Measurements from ENCODE around the gene RERE.

RERE gene

DNA sequence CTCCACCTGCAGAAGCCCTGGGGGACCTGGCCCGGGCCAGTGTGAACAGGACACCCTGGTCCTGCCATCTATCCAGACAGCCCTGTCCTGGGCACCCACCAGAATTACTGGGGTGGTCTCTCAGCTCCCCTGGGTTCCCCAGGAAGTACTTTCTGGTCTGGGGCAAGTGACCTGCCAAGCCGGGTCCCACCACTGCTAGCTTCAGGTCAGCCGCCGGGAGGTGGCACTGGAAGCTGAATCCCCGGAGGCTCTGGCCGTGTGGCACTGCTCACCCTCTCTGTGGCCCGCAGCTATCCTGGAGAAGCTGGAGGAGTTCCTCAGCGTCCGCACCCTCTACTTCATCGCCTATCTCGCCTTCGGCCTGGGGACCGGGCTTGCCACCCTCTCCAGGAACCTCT is 478.2 kb downstream of the RERE start:
- no peak for DNase-seq

DNA sequence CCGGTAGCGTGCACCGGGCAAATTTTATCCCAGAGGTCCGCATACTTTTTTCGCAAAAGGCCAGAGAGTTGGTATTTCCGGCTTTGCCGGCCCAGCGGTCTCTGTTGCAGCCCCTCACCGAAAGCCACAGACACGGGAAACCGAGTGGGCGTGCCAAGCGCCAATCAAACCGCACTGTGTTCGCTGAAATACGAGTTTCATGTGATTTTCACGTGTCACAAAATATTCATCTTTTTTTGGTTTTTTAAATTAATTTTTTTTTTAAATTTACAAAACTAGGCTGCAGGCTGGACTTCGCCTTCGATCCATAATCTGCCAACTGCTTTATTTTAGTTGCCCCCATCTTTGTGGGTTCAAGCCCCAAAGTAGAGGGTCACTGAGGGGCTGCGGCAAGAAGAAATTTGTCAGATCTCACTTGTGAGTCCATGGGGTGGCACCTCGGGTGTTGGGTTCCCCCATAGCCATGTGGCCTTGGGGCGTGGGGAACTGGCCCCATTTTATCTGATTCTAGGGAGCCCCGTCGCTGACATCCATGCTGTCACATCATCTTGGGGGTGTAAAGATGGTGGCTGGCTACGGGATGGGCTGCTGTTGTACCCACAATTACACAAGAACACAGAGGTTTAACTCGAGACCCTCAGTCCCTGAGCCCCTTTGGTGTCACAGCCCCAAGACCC is 478.8 kb downstream of the RERE start:
- no peak for DNase-seq

DNA sequence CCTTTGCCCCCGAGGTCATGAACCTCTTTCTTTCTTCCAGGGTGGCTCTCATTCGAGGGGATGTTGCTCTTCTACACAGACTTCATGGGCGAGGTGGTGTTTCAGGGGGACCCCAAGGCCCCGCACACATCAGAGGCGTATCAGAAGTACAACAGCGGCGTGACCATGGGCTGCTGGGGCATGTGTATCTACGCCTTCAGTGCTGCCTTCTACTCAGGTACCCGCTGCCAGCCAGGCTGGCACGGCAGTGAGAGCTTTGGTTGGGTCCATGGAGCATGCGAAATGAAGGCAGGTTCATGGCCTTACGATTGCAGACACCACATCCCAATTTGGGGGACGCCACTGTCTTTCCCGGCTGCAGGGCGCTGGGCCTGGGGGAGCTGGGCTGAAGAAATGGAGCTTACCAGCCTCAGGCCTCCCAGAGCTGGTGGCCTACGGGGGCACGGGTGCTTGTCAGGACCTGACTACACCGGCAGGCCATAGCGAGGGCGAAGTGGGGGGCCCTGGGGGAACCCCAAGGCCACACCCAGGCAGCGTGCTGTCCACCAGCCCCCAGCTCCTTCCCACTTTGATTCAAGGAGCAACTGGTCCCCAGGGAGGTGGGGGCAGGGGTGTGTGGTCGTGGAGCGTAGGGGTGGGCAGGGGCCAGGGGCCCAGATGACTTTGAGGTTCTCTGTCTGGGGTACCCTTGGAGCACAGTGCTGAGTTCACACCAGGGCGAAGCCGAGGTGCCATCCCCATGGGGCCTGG is 479.5 kb downstream of the RERE start:
- no peak for DNase-seq

DNA sequence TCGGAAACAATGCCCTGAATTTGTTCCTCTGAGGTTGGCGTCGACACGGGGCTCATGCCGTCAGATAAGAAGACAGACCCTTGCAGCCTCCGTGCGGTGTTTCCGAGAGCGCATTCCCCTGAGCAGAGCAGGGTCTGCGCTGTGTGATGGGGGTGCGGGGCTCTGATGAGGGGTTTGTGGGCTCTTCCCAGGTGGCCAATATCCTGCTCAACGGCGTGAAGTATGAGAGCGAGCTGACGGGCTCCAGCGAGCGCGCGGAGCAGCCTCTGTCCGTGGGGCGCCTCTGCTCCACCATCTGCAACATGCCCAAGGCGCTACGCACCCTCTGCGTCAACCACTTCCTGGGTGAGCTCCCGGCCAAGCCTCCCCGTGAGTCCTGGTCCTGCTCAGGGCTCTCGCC is 482.2 kb downstream of the RERE start:
- no peak for DNase-seq

DNA sequence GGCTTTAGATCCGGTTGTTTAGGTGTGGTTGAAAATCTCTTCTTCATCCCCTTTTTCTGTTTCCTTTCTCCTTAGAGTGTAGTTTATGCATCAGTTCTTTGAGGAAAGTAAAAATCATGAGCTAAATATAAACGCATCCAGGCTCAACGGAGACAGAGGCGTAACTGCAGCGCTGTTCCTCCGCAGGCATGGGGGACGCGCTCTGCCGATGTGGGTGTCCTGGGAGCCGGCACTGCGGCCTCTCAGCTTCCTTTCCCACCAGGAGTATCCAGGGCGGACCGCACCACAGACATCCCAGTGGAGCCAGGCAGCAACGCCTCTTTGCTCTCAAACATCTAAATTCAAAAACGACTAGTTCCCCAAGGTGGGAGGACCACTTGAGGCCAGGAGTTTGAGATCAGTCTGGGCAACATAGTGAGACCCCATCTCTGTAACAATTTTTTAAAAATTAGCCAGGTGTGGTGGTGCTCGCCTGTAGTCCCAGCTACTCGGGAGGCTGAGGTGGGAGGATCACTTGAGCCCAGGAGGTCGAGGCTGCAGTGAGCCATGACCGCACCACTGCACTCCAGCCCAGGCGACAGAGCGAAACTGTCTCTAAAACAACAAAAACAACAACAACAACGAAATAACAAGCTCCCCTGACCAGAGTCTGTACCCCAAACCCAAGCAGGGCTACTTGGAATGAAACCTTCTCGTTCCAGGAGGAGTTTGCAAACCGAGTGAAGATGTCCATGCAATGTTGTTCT is 483.2 kb downstream of the RERE start:
- no peak for DNase-seq

DNA sequence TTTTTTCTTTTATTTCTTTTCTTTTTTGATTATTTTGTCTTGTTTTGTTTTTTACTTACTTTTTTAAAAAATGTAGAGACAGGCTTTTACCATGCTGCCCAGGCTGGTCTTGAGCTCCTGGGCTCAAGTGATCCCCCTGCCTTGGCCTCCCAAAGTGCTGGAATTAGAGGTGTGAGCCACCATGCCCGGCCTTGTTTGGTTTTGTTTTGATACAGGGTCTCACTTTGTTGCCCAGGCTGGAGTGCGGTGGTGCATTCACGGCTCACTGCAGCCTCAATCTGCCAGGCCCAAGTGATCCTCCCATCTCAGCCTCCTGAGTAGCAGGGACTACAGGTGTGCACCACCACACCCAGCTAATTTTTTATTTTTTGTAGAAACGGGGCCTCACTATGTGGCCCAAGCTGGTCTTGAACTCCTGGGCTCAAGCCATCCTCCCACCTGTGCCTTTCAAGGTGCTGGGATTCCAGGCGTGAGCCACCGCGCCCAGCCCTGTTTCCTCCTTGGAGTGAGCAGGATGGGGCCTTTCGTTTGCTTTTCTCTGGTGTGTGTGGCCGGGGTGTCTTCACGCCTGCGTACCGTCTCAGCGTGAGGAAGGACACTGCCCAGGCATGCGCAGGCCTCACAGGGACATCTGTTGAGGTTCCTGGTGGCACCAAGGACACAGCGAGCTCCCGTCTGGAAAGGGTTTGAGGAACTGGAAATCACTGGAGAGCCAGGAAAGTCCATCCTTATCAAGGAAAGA is 484.0 kb downstream of the RERE start:
- no peak for DNase-seq

DNA sequence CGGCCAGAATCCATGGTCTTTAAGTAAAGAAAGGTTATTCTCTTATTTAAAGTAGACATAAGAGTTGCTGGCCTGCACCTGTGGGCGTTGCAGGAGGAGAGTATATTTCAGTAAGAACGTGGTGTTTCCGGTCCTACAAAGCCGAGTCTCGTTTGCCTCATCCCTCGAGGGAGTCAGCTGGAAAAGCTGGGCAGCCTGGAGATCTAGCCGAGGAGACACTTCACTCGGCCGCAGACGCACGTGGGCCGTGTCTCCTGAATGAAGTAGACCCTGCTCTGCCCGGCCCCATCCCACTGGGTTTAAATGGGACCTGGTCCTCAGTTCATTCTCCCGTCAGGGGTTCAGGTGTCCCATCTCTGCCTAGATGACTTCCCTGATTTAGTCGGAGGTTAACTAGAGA is 484.6 kb downstream of the RERE start:
- no peak for DNase-seq

DNA sequence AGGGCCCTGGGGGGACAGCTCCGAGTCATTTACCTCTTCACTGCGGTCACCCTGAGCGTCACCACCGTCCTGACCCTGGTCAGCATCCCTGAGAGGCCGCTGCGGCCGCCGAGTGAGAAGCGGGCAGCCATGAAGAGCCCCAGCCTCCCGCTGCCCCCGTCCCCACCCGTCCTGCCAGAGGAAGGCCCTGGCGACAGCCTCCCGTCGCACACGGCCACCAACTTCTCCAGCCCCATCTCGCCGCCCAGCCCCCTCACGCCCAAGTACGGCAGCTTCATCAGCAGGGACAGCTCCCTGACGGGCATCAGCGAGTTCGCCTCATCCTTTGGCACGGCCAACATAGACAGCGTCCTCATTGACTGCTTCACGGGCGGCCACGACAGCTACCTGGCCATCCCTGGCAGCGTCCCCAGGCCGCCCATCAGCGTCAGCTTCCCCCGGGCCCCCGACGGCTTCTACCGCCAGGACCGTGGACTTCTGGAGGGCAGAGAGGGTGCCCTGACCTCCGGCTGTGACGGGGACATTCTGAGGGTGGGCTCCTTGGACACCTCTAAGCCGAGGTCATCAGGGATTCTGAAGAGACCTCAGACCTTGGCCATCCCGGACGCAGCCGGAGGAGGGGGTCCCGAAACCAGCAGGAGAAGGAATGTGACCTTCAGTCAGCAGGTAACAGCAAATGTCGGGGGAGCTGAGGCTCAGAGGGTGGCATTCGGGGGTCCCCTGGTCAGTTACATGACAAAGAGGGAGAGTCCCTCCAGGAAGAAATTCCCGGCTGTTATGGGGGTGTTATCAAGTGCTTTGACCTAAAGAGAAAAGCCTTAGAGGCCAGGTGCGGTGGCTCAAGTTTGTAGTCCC is 486.9 kb downstream of the RERE start:
- DNase-seq = no peak

DNA sequence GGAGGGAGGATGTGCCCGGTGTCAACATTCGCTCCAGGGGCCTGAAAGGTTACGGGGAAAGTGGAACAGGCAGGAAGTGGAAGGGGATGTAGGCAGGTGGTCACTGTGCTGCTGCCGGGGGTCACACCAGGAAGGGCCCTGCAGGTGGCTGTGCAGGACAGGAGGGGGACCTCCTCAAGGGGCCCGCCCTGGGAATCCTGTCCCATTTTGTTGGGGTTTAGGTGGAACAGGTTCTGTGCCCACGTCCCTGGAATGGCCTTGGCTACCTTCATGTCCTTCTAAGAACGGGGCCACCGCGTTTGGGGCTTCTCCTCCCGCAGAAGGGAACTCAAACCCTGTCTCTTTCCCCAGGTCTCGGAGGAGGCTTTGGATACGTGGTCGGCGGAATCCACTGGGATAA is 487.6 kb downstream of the RERE start:
- DNase-seq = no peak

DNA sequence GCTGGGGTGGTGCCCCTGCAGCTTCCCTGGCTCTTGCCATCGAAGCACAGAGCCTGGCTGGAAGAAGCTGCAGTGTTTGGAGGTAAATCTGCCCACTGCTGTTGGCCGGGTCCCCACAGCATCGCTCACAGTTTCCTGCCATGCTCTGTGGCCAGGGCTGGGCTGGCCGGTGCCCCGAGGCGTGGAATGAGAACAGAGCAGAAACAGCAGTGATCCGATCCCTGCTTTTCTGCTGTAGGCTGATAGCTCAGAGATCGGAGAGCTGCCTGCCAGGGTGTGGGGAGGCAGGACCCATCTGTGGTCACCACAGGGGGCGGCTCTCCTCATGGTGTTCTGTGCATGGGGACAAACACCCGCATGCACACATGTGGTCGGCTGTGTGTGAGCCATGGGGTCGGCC is 488.0 kb downstream of the RERE start:
- no peak for DNase-seq

DNA sequence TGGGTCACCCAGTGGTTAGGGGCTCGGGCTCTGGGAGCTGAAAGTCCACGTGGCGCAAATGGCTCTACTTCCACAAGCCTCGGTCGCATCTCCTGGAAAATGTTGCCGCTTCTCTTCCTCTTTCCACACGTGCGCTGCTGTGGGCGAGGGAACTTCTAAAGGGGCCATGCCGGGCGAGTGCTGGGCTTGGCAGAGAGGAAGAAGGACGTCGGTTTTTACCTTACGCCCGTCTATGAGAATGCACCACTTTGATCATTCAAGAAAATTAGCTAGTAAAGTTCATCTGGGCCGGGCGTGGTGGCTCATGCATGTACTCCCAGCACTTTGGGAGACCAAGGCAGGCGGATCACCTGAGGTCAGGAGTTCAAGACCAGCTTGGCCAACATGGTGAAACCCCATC is 489.2 kb downstream of the RERE start:
- no peak for DNase-seq

DNA sequence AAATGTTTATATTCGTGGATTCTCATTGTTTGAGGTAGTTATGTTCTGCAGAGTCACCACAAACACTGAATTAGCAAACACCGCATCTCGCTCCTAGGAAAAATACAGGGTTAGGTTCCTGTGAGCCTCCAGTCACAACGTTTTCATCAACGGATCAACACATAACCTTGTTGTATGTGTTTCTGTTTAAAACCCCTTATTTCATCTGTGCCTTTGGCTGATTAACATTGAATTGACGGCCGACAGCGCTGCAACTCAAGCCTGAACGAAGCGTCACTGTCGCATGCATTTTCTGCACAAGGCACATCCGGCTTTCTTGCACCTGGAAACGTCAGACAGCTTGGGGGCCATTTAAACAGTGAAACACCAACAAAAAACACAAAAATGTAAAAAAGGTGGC is 491.2 kb downstream of the RERE start:
- DNase-seq = no peak

DNA sequence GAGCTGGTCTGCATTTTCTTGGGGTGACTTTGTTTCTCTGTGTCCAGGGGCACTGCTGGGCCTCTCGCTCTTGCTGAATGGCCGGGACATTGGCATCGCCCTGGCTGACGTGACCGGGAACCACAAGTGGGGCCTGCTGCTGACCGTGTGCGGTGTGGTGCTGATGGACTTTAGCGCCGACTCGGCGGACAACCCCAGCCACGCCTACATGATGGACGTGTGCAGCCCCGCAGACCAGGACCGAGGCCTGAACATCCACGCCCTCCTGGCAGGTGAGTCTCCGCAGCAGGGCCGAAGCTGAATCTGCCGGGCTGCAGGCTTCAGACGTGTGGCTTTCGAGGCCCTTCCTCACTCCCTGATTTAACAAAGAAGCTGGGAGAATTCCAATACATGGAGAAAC is 491.7 kb downstream of the RERE start:
- DNase-seq = no peak

DNA sequence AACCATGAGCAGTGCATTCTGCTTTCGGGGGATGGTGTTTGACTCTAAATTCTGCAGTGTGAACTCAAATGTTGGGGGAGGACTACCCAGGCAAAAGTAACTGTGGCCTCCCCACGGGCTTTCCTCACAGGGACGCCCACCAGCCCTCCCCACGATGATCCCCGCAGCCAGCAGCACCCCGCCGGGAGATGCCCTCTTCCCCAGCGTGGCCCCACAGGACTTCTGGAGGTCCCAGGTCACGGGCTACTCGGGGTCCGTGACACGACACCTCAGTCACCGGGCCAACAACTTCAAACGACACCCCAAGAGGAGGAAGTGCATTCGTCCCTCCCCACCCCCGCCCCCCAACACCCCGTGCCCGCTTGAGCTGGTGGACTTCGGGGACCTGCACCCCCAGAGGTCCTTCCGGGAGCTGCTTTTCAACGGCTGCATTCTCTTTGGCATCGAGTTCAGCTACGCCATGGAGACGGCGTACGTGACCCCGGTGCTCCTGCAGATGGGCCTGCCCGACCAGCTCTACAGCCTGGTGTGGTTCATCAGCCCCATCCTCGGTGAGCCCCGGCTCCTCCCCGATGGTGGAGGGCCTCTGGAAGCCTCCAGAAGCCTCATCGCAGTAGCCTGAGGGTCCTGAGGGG is 493.1 kb downstream of the RERE start:
- no peak for DNase-seq

DNA sequence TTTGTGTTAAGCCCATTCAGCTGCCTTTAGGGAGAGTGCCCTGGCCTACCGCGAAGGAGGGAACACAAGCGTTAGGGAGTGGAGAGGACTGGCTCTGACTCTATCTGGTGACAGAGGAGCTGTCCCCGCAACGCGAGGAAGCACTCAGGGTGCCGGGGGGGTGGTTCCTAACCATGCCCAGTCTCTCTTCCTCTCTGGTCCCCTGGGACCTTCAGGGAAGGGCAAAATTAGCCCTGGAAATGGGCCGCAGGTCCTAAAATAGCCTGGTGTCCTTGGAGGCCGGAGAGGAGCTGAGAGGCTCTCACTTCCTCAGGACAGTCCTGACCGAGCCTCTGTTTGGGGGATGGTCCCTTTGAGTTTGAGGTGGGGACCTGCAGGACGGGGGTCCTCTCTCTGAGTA is 493.7 kb downstream of the RERE start:
- no peak for DNase-seq

DNA sequence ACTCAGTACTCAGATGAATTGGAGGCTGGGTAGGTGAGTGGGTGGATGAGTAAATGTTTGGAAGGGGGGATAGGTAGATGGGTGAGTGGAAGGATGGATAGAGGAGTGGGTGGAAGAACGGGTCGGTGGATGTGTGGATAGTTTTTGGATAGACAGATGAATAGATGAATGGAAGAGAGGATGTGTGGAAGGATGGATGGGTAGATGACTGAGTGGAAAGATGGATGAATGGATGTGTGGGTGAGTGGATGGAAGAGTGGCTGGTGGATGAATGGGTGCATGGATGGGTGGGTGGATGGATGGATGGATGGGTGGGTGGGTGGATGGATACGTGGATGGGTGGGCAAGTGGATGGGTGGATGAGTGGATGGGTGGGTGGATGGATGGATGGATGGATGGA is 495.8 kb downstream of the RERE start:
- DNase-seq = no peak

DNA sequence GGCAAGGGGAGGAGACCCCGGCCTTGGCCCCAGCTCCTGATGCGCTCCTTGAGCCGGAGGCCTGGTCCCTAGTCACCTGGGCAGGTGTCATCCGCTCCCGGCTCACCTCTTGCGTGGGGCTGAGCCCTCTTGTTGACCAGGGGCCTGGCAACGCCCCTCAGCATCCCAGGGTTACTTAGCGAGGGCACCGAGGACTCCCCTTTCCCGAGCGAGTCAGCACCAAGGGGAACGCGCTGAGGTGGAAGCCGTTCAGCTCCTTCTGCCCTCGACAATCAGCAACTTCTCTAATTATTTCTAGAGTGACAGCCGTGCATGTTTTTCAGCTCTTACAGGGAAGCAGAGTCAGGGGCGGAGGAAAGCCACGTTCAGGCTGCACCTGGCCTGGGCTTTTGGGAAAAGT is 499.0 kb downstream of the RERE start:
- no peak for DNase-seq

DNA sequence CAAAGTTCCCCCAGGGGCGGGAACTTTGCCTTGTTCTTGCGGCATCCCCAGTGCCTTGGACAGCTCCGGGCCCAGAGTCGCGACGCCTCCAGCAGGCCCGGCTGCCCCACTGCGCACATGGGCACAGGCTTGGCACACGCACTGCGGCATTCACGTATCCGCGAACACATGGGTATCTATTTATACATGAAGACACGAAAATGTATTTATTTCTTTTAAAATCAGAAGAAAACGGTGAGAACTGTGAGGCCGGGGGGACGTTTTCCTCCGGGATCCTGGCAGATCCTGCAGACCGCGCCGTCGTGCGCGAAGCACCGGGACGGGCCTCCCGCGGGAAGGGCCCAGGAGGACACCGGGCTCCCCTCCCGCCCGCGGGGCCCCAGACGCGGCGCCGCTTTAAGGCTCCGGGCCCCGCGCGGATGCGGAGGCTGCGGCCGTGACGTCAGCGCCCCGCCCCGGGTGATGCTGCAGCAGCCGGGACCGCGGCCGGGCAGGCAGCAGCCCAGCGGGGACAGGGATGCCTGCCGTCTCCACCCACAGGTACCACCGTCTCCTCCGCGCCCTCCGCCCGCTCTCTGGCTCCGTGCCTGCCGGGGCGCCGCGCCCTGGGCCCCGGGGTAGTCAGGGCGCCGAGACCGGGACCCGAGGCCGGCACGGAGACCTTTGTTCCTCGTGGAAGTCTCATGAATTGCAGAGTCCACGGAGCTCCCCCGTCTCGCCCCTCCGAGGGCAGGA is 499.6 kb downstream of the RERE start, which contains the start of gene SLC45A1:
SLC45A1 (plus strand) TSS at position 468 of the 735 bp plus-strand sequence. CDS start 6,216 bp downstream, outside the sequence.
- DNase-seq = peak; percentile 61 to 69

DNA sequence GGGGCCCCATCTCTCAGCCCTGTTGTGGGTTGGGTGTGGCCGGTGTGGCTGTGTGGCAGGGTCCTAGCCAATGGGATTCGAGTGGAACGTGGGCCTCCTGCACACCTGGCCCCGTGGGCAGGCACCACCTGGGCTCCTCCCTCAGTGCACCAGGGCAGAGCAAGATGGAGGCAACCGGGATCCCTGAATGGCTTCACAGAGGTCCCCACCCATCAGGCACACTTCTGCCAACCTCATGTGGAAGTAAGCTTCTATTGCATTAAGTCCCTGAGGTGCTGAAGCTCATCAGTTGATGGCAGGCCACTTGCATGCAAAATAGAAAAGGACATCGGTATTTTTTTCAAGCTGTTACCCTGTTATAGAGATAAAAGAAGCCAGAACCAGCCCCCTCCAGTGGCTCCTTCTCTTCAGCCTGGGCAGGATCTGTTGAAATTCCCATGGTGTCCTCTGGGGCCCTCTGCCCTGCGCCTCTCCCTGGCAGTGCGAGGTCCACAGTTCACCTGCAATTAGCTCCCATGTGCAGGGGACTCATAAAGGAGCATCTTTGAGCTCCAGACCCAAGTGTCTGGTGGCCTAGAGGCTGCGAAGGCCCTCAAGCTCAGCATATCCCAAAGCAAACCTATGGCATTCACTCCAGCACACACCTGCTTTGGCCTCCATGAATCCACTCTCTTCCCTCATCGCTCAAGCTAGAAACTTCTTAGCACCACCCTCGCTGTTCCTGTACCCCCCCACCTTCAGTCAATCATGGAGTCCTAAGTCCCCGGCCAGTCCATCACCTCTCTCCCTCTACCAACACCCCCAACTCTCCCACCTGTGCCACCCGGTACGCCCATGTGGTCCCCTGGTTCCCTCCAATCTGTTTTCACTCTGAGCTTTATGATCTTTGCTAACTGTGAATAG is 501.6 kb downstream of the RERE start:
- DNase-seq = no peak
